Measurements from ENCODE around the gene CATSPERB. TPM values are rescaled to one million over a fixed set of nuclear protein-coding genes. Genes with fewer than 3 reads are reported as not detected.
"Not testable (repeated sequence)": the region's sequence is repeated elsewhere in the genome, so short reads cannot be mapped to it uniquely, and the experiment has no call there.

CATSPERB gene
- total RNA-seq, 2 donors from 2014 or later, result 20.4 to 70.0 TPM

DNA sequence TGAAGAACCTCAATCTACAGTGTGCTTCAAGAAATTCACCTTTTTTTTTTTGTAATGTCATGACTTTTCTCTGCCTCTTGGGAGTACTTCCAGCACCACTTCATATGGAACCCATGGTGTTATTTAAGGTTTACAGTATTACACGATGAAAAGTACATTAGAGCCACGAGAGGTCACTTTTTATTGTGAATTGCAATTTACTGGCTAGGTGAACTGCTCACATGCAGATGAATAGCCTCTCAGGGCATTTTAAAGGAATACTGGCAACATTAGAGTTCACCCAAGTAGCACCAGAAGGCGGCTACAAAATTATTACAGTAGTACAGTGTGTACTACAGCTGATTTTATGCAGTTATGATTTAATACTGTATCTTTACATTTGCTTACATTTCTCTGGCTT is 122.7 kb downstream of the CATSPERB start:
- ATAC-seq, result no peak
- WGBS, 2 donors, result 88 to 89% methylated on average over 3 of the region's 3 CpGs
- H3K9me3 ChIP-seq, result no peaks in the 10 kb centered on the region
- no peaks in the 10 kb centered on the region for H3K36me3 ChIP-seq (replicated peaks in 1 of 2; ENCODE audit: insufficient read depth in 1 of 2, low read depth in 2 of 2)
- intact Hi-C loops (cut with DNase I), result no loop called here
- H3K27me3 ChIP-seq, result no peaks in the 10 kb centered on the region
- no peak for DNase-seq
- no peaks in the 10 kb centered on the region for H3K4me1 ChIP-seq
- no peak overlapping the region for H3K4me3 ChIP-seq
- no peak overlapping the region for H3K27ac ChIP-seq
- no peak for TF ChIP-seq POLR2A (IDR thresholded peaks at IDR 0.05)
- TF ChIP-seq, protein P1, sequence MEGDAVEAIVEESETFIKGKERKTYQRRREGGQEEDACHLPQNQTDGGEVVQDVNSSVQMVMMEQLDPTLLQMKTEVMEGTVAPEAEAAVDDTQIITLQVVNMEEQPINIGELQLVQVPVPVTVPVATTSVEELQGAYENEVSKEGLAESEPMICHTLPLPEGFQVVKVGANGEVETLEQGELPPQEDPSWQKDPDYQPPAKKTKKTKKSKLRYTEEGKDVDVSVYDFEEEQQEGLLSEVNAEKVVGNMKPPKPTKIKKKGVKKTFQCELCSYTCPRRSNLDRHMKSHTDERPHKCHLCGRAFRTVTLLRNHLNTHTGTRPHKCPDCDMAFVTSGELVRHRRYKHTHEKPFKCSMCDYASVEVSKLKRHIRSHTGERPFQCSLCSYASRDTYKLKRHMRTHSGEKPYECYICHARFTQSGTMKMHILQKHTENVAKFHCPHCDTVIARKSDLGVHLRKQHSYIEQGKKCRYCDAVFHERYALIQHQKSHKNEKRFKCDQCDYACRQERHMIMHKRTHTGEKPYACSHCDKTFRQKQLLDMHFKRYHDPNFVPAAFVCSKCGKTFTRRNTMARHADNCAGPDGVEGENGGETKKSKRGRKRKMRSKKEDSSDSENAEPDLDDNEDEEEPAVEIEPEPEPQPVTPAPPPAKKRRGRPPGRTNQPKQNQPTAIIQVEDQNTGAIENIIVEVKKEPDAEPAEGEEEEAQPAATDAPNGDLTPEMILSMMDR (IDR thresholded peaks at IDR 0.05), result no peak

DNA sequence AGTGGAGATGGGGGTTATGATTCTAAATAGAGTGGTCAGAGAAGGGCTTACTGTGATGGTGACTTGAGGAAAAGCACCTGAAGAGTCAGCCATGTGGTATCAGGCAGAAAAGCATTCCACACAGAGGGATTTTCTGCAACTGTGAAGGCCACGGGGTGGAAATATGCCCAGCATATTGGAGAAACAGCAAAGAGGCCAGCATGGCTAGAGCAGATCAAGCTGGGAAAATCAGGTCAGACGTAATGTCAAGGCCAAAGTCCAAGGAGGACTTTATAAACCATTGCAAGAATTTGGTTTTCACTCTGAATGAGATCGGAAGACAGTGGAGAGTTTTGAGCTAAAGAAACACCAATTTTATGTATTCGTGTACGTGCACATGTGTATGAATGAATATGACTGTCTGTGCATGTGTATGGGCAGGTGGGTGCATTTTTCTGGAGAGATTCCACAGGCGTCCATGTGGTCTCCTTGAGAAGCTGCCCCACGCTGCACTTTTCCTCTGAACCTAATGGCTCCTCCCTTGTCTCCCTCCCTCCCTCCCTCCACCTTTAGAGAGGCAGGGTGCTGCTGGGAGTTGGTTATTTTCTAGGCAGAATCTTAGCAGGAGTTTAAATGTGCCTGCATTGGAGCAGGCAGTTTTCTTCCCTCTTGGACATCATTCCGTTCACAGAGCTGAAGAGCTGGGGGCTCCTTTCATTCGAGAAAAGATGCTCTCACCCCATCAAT is 124.4 kb downstream of the CATSPERB start:
- Histone ChIP-seq H3K27ac (no peak overlapping the region), H3K9me3 (no peaks in the 10 kb centered on the region), H3K4me3 (no peak overlapping the region), H3K4me1 (no peaks in the 10 kb centered on the region), H3K27me3 (no peaks in the 10 kb centered on the region), H3K36me3 (replicated peaks in 1 of 2; ENCODE audit: insufficient read depth in 1 of 2, low read depth in 2 of 2) (no peaks in the 10 kb centered on the region)
- WGBS, 2 donors, result 78 to 81% methylated on average over 9 of the region's 9 CpGs
- intact Hi-C loops (cut with DNase I), result no loop called here
- TF ChIP-seq POLR2A (IDR thresholded peaks at IDR 0.05), result no peak
- TF ChIP-seq, protein P1 (IDR thresholded peaks at IDR 0.05), result no peak
- DNase-seq (no peak), ATAC-seq (no peak)

DNA sequence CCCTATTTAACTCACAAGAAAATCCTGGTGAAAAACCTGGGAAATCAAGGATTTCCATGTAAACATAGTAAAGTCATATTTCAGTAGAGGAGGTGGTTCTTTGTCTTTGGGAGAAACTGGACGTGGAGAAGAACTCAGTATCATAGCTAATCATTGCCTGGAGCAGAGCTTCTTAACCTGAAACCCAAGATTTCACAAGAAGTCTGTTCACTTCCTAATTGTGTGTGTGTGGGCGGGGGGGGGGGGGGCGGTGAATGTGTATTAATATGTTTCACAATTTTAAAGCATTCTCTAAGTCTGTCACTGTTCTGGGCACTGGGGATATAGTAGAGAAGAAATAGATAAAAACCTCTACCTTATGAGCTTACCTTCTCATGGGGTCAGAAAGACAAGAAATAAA is 125.0 kb downstream of the CATSPERB start:
- ATAC-seq, result no peak
- H3K36me3 ChIP-seq (replicated peaks in 1 of 2; ENCODE audit: insufficient read depth in 1 of 2, low read depth in 2 of 2), result no peaks in the 10 kb centered on the region
- TF ChIP-seq POLR2A (IDR thresholded peaks at IDR 0.05), result no peak
- TF ChIP-seq, protein P1 (IDR thresholded peaks at IDR 0.05), result no peak
- no peak for DNase-seq
- 38 to 76% methylated on average over 3 of the region's 3 CpGs for WGBS, 2 donors
- H3K27me3 ChIP-seq, result no peaks in the 10 kb centered on the region
- no peaks in the 10 kb centered on the region for H3K4me1 ChIP-seq
- no peak overlapping the region for H3K27ac ChIP-seq
- no peak overlapping the region for H3K4me3 ChIP-seq
- no peaks in the 10 kb centered on the region for H3K9me3 ChIP-seq
- intact Hi-C loops (cut with DNase I), result no loop called here

DNA sequence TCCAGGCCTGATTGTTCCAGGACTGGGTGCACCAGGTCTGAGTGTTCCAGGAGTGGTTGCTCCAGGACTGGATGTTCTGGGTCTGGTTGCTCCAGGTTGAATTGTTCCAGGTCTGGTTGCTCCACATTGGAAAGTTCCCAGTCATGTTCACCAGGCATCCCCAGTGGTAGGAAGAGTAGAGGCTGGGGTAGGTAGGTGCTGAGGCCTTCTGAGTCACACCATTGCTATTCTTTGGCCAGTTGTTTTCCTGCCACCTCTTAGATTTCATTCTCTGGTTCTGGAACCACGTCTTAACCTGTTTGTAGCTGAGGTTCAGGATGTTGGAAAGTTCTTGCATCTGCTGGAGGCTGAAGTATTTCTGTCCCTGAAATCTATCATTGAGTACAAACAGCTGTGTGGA is 127.3 kb downstream of the CATSPERB start:
- WGBS, 2 donors, result 83 to 86% methylated on average over 1 of the region's 1 CpG
- H3K27ac ChIP-seq; ATAC-seq; intact Hi-C loops (cut with DNase I); H3K9me3 ChIP-seq; H3K36me3 ChIP-seq (replicated peaks in 1 of 2; ENCODE audit: insufficient read depth in 1 of 2, low read depth in 2 of 2); H3K4me1 ChIP-seq; DNase-seq; H3K27me3 ChIP-seq; H3K4me3 ChIP-seq: not testable (repeated sequence)

DNA sequence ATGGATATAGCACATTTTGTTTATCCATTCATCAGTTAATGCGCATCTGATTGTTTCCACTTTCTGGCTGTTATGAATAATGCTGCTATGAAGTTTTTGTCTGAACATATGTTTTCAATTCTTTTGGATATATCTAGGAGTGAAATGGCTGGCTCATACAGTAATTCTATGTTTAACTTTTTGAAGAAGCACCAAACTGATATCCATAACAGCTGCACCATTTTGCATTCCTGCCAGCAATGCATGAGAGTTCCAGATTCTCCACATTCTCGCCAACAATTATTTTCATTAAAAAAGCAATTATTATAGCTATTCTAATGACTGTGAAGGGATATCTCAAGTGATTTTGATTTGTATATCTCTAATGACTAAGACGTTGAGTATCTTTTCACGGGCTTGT is 131.9 kb downstream of the CATSPERB start:
- Histone ChIP-seq H3K36me3 (replicated peaks in 1 of 2; ENCODE audit: insufficient read depth in 1 of 2, low read depth in 2 of 2) (no peaks in the 10 kb centered on the region), H3K4me3 (no peak overlapping the region), H3K9me3 (no peaks in the 10 kb centered on the region), H3K4me1 (no peaks in the 10 kb centered on the region), H3K27ac (no peak overlapping the region), H3K27me3 (no peaks in the 10 kb centered on the region)
- TF ChIP-seq POLR2A (IDR thresholded peaks at IDR 0.05), result no peak
- TF ChIP-seq, protein P1 (IDR thresholded peaks at IDR 0.05), result no peak
- 91 to 93% methylated on average over 4 of the region's 4 CpGs for WGBS, 2 donors
- ATAC-seq (no peak), DNase-seq (no peak)
- intact Hi-C loops (cut with DNase I), result no loop called here

Data from body of pancreas (tissue), 4 donors.